ENCODE data around the gene CPXM2. TPM values are rescaled to one million over a fixed set of nuclear protein-coding genes. Genes with fewer than 3 reads are reported as not detected.

CPXM2 gene
- total RNA-seq, 1 experiment from 2014 or later = not detected

DNA sequence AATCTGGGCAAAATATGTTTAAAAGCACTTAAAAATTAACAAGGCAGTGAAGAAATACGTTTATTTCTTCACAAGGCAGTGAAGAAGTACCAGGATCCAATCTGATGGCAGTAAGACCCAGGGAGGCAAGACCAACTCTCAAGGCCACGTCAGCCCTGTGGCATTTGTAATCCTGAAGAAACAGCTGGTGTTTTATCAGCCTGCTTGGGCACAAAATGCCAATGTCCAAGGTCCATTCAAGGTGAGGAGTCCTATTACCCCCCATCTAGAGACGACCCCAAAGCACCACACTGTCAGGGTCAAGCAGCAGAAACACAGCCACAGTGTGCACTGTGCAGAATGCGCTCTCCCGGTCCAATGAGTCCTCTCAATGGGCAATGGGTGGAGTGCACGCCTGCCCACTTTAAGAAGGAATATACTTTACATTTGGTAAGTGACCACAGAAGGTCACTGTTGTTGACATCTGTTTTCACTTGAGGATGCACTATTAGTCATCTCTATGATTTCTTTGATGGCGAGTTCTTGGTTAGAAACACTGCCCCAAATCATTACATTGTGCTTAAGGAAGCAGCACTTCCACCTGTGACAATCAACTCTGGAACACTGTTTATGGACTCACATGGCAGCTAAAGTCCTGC is 12.8 kb downstream of the CPXM2 start:
- H3K27me3 ChIP-seq (ENCODE audit: control insufficient read depth, insufficient read depth, low read length) = no peaks in the 10 kb centered on the region
- ATAC-seq (no peak), DNase-seq (ENCODE audit: low read depth, low spot score) (no peak)
- H3K36me3 ChIP-seq (ENCODE audit: control insufficient read depth, insufficient read depth, low read length) = no peaks in the 10 kb centered on the region
- in situ Hi-C loops (cut with HindIII; ENCODE audit: low pct_unique_long_range_greater_than_20kb, low sequenced_read_pairs) = no loop called here
- POLR2A ChIA-PET = no interaction called here
- H3K4me3 ChIP-seq (ENCODE audit: low read depth in 2 of 2, low read length in 2 of 2) = no peak overlapping the region
- CTCF ChIA-PET = interaction anchor here (0.6 kb wide), 1 partner anchor 16 kb away, joined by 4 read pairs; no protein-coding TSS in a partner anchor
- intact Hi-C loops (cut with micrococcal nuclease; ENCODE audit: unreplicated experiment) = no loop called here
- H3K9me3 ChIP-seq (ENCODE audit: control insufficient read depth, insufficient read depth, low read depth, low read length) = no peaks in the 10 kb centered on the region
- H3K4me1 ChIP-seq (ENCODE audit: control insufficient read depth, insufficient read depth, low read length) = no peaks in the 10 kb centered on the region
- no peak overlapping the region for H3K27ac ChIP-seq (ENCODE audit: low read length)
- no TSS peak for BruUV-seq (replicated peaks)
- TF ChIP-seq POLR2AphosphoS5 (IDR thresholded peaks at IDR 0.05; ENCODE audit: low read depth, low read length) = no peak
- TF ChIP-seq, protein P1, sequence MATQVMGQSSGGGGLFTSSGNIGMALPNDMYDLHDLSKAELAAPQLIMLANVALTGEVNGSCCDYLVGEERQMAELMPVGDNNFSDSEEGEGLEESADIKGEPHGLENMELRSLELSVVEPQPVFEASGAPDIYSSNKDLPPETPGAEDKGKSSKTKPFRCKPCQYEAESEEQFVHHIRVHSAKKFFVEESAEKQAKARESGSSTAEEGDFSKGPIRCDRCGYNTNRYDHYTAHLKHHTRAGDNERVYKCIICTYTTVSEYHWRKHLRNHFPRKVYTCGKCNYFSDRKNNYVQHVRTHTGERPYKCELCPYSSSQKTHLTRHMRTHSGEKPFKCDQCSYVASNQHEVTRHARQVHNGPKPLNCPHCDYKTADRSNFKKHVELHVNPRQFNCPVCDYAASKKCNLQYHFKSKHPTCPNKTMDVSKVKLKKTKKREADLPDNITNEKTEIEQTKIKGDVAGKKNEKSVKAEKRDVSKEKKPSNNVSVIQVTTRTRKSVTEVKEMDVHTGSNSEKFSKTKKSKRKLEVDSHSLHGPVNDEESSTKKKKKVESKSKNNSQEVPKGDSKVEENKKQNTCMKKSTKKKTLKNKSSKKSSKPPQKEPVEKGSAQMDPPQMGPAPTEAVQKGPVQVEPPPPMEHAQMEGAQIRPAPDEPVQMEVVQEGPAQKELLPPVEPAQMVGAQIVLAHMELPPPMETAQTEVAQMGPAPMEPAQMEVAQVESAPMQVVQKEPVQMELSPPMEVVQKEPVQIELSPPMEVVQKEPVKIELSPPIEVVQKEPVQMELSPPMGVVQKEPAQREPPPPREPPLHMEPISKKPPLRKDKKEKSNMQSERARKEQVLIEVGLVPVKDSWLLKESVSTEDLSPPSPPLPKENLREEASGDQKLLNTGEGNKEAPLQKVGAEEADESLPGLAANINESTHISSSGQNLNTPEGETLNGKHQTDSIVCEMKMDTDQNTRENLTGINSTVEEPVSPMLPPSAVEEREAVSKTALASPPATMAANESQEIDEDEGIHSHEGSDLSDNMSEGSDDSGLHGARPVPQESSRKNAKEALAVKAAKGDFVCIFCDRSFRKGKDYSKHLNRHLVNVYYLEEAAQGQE (IDR thresholded peaks at IDR 0.05; ENCODE audit: insufficient read depth in 1 of 2, low read depth in 2 of 2, low read length in 1 of 2) = no peak
- TF ChIP-seq TCF7L2 (IDR thresholded peaks at IDR 0.05; ENCODE audit: low read depth, low read length) = no peak
- TF ChIP-seq SIN3A (IDR thresholded peaks at IDR 0.05; ENCODE audit: borderline replicate concordance, insufficient read depth, low read depth, low read length) = no peak
- TF ChIP-seq, protein P2, sequence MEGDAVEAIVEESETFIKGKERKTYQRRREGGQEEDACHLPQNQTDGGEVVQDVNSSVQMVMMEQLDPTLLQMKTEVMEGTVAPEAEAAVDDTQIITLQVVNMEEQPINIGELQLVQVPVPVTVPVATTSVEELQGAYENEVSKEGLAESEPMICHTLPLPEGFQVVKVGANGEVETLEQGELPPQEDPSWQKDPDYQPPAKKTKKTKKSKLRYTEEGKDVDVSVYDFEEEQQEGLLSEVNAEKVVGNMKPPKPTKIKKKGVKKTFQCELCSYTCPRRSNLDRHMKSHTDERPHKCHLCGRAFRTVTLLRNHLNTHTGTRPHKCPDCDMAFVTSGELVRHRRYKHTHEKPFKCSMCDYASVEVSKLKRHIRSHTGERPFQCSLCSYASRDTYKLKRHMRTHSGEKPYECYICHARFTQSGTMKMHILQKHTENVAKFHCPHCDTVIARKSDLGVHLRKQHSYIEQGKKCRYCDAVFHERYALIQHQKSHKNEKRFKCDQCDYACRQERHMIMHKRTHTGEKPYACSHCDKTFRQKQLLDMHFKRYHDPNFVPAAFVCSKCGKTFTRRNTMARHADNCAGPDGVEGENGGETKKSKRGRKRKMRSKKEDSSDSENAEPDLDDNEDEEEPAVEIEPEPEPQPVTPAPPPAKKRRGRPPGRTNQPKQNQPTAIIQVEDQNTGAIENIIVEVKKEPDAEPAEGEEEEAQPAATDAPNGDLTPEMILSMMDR (IDR thresholded peaks at IDR 0.05) = no peak

DNA sequence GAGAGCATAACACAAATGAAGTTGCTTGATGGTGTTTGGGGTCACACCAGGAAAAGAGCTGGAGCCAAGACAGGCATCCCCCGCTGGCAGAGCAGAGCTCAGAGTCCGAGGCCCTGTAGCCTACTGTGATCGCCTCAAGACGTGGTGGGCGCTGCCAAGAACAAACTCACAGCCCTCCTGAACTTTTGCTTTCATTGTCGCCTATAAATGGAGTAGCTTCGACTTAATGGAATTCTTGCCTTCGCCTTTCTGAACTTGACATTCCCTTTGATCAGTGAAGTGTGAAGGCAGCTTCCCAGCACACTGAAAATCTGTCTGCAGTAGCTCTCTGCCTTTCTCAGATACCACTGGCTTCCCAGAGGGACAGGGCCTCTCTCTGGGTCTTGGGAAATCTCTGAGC is 21.3 kb downstream of the CPXM2 start:
- peak overlapping the region; percentile 0; the same call in 1 of the 2 replicates for H3K27ac ChIP-seq (ENCODE audit: low read length)
- H3K9me3 ChIP-seq (ENCODE audit: control insufficient read depth, insufficient read depth, low read depth, low read length) = no peaks in the 10 kb centered on the region
- ATAC-seq (peak; percentile 59), DNase-seq (ENCODE audit: low read depth, low spot score) (no peak)
- no peaks in the 10 kb centered on the region for H3K36me3 ChIP-seq (ENCODE audit: control insufficient read depth, insufficient read depth, low read length)
- H3K4me3 ChIP-seq (ENCODE audit: low read depth in 2 of 2, low read length in 2 of 2) = no peak overlapping the region
- peaks cover 3% of the 10 kb centered on the region; the same call in 1 of the 2 replicates for H3K4me1 ChIP-seq (ENCODE audit: control insufficient read depth, insufficient read depth, low read length)
- in situ Hi-C loops (cut with HindIII; ENCODE audit: low pct_unique_long_range_greater_than_20kb, low sequenced_read_pairs) = no loop called here
- TF ChIP-seq, protein P2 (IDR thresholded peaks at IDR 0.05) = no peak
- peak; percentile 96 for TF ChIP-seq TCF7L2 (IDR thresholded peaks at IDR 0.05; ENCODE audit: low read depth, low read length)
- peaks cover 3% of the 10 kb centered on the region; the same call in 1 of the 2 replicates for H3K27me3 ChIP-seq (ENCODE audit: control insufficient read depth, insufficient read depth, low read length)
- ChIA-PET POLR2A (no interaction called here), CTCF (interaction anchor here (0.5 kb wide), 2 partner anchors 31 to 183 kb away, joined by 4 to 7 read pairs; no protein-coding TSS in a partner anchor)
- no TSS peak for BruUV-seq (replicated peaks)
- intact Hi-C loops (cut with micrococcal nuclease; ENCODE audit: unreplicated experiment) = no loop called here

Data from Panc1 (cell line).